Activated CD4-positive, alpha-beta memory T cell treated with anti-CD3 and anti-CD28 coated beads for 36 hours (primary cell): ENCODE measurements around the gene BBX. TPM values are rescaled to one million over a fixed set of nuclear protein-coding genes. Genes with fewer than 3 reads are reported as not detected.

Source experiments
- CTCF ChIA-PET: fragments of 350-600 bp; sonication (Branson Sonifier 250); formaldehyde crosslinking; loops from one replicate; lab custom pipeline; 2021; ENCODE audit warnings: antibody characterized with exemption, inconsistent platforms; lab: Charles Lee
- POLR2A ChIA-PET: fragments of 350-600 bp; sonication (Branson Sonifier 250); formaldehyde crosslinking; loops from one replicate; lab custom pipeline; 2021; ENCODE audit warnings: antibody characterized with exemption; lab: Charles Lee
- DNase-seq: peaks from one replicate; pipeline ENCODE4 v3.0.0-alpha.2; 2020
- H3K27ac Mint-ChIP-seq: one replicate; pipeline ENCODE4 v1.8.0; 2021; ENCODE audit warnings: mixed read lengths
- H3K27me3 Mint-ChIP-seq: one replicate; pipeline ENCODE4 v1.8.0; 2021; ENCODE audit warnings: mixed read lengths
- H3K36me3 Mint-ChIP-seq: one replicate; pipeline ENCODE4 v1.8.0; 2021; ENCODE audit warnings: mixed read lengths
- H3K4me1 Mint-ChIP-seq: one replicate; pipeline ENCODE4 v1.8.0; 2021; ENCODE audit warnings: low read depth, mixed read lengths
- H3K4me3 Mint-ChIP-seq: one replicate; pipeline ENCODE4 v1.8.0; 2021; ENCODE audit warnings: mild to moderate bottlenecking, mixed read lengths
- H3K9me3 Mint-ChIP-seq: one replicate; pipeline ENCODE4 v1.8.0; 2021; ENCODE audit warnings: mixed read lengths
- intact Hi-C: fragments of 100-400 bp; cut with micrococcal nuclease; formaldehyde crosslinking; loops from one replicate; pipeline ENCODE4 v1.15.1; 2023
- total RNA-seq, 2 experiments: library from RNA; stranded (reverse); gene quantifications; one replicate each; pipeline ENCODE4 v1.2.3, GENCODE V29; 2021

Gene BBX
- total RNA-seq, 2 experiments from 2014 or later, result 39.9 to 40.9 TPM

- H3K4me1 Mint-ChIP-seq, result peaks cover 59% of the 10 kb centered on the region
These were observed 78.0 kb downstream of the BBX start for GRCh38 chr3:107600780-107601179.

GRCh38 chr3:107604057-107604822 is 81.5 kb downstream of the BBX start:
- DNase-seq, result no peak
- ChIA-PET CTCF (no interaction called here), POLR2A (no interaction called here)
- no peaks in the 10 kb centered on the region for H3K27me3 Mint-ChIP-seq
- H3K4me1 Mint-ChIP-seq, result peaks cover 40% of the 10 kb centered on the region
- no peak overlapping the region for H3K27ac Mint-ChIP-seq
- intact Hi-C loops, result no loop called here
- H3K4me3 Mint-ChIP-seq, result no peak overlapping the region
- H3K36me3 Mint-ChIP-seq, result peaks cover 24% of the 10 kb centered on the region
- peaks cover 13% of the 10 kb centered on the region for H3K9me3 Mint-ChIP-seq

More at GRCh38 chr3:107600780-107601179, 78.0 kb downstream of the BBX start:
- no peaks in the 10 kb centered on the region for H3K27me3 Mint-ChIP-seq
- no peak overlapping the region for H3K4me3 Mint-ChIP-seq
- POLR2A ChIA-PET, result no interaction called here
- H3K36me3 Mint-ChIP-seq, result no peaks in the 10 kb centered on the region
- no peaks in the 10 kb centered on the region for H3K9me3 Mint-ChIP-seq
- DNase-seq, result no peak
- CTCF ChIA-PET, result interaction anchor here (1.0 to 1.6 kb wide), 2 partner anchors 9 to 27 kb away, joined by 3 to 4 read pairs; no protein-coding TSS in a partner anchor
- H3K27ac Mint-ChIP-seq, result no peak overlapping the region
- intact Hi-C loops, result loop anchor here (2.0 kb wide), 1 partner anchor 26 kb away; no protein-coding TSS in a partner anchor

DNA sequence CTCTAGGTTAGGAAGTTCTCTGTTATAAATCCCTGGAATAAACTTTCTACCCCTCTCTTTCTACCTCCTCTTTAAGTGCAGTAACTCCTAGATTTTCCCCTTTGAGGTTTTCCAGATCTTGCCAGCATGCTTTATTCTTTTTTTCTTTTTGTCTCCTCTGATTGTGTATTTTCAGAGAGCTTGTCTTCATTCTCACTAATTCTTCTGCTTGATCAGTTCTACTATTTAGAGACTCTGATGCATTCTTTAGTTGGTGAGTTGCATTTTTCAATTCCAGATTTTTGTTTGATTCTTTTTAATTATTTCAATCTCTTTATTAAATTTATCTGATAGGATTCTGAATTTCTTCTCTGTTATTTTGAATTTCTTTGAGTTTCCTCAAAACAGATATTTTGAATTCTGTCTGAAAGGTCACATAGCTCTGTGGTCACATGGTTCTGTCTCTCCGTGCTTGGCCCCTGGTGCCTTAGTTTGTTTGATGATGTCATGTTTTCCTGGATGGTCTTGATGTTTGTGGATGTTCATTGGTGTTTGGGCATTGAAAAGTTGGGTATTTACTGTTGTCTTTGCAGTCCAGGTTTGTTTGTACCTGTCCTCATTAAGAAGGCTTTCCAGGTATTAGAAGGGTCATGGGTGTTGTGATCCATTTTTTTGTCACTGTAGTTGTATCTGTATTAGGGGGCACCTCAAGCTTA is 89.2 kb downstream of the BBX start:
- ChIA-PET POLR2A (no interaction called here), CTCF (no interaction called here)
- Mint-ChIP-seq H3K27me3 (no peaks in the 10 kb centered on the region), H3K4me3 (no peak overlapping the region), H3K4me1 (peaks cover 7% of the 10 kb centered on the region), H3K27ac (no peak overlapping the region), H3K36me3 (peaks cover 49% of the 10 kb centered on the region), H3K9me3 (peaks cover 37% of the 10 kb centered on the region)
- intact Hi-C loops, result no loop called here
- DNase-seq, result no peak

DNA sequence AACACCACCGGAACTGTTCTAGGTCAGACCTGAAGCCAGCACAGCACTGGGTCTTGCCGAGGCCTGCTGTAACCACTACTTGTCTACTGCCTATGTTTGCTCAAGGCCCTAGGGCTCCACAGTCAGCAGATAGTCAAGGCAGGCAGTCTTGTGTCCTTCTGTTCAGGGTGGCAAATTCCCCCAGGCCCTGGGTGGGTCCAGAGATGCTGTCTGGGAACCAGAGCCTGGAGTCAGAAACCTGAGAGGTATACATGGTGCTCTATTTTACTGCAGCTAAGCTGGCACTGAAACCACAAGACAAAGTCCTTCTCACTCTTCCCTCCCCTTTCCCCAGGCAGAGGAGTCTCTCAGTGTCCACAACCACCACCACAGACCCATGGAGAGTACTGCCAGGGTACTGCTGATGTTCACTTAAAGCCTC is 89.9 kb downstream of the BBX start:
- intact Hi-C loops, result no loop called here
- Mint-ChIP-seq H3K36me3 (peaks cover 43% of the 10 kb centered on the region), H3K9me3 (peaks cover 37% of the 10 kb centered on the region), H3K27me3 (no peaks in the 10 kb centered on the region), H3K27ac (no peak overlapping the region), H3K4me3 (no peak overlapping the region), H3K4me1 (peaks cover 7% of the 10 kb centered on the region)
- ChIA-PET POLR2A (no interaction called here), CTCF (no interaction called here)
- DNase-seq, result no peak

DNA sequence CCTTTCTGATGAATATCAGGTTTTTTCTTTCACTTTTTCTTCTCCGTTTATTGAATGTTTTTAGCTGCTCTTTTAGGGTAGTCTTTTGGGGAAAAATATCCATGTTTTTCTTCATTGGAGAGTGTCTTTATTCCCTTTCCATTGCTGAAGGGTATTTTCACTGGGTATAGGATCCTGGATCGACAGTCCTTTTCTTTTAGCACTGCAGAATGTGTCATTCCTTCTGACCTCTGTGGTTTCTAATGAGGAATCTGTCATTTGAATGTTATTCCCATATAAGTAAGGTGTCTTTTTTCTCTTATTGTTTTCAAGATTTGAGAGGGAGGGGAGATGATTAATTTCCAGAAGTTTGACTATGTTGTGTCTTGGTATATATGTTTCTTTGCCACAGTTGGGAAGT is 96.8 kb downstream of the BBX start:
- Mint-ChIP-seq H3K36me3 (no peaks in the 10 kb centered on the region), H3K4me3 (no peak overlapping the region), H3K27ac (no peak overlapping the region), H3K9me3 (no peaks in the 10 kb centered on the region), H3K27me3 (no peaks in the 10 kb centered on the region), H3K4me1 (peaks cover 50% of the 10 kb centered on the region)
- POLR2A ChIA-PET, result no interaction called here
- CTCF ChIA-PET, result interaction anchor here (0.6 kb wide), 1 partner anchor 347 kb away, joined by 4 read pairs; no protein-coding TSS in a partner anchor
- intact Hi-C loops, result no loop called here
- DNase-seq, result no peak

DNA sequence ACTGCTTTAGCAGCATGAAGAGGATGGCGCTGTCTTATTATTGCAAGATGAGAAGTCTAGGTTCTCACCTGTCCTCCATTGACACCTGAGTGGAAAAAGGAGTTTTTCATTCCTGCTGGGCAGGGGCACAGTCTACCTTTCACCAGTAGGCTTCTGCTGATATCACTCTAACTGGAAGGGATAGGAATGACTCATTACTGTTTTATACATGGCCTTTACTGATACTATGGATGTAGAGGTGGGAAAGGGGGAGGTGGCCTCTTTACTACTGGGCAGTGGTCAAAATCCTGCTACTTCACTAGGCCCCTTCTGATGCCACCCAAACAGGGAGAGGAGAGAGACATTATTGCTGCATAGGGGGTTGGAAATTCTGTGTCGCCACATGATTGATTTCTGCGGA is 97.8 kb downstream of the BBX start:
- POLR2A ChIA-PET, result no interaction called here
- no peak for DNase-seq
- CTCF ChIA-PET, result no interaction called here
- Mint-ChIP-seq H3K27me3 (no peaks in the 10 kb centered on the region), H3K27ac (no peak overlapping the region), H3K9me3 (no peaks in the 10 kb centered on the region), H3K4me1 (peaks cover 45% of the 10 kb centered on the region), H3K4me3 (no peak overlapping the region), H3K36me3 (no peaks in the 10 kb centered on the region)
- intact Hi-C loops, result no loop called here

DNA sequence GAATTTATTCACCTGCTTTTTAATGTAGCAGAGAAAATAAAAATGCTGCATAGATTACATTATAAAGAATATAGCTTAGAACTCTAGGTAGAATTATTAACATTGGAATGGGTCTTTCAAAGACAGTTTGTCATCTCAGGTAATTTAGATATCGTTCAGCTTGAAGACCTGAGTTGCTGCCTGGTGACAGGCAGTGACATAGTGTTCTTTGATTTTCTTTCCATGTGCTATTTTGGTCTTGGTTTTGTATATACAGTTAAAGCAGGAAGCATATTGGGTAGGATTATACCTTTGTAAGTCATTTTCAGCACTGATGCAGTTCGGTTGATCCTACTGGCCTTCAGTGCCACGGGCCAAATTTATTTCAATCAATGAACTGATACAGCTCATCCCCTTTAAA is 98.7 kb downstream of the BBX start:
- DNase-seq, result no peak
- intact Hi-C loops, result no loop called here
- Mint-ChIP-seq H3K36me3 (no peaks in the 10 kb centered on the region), H3K27me3 (no peaks in the 10 kb centered on the region), H3K4me3 (no peak overlapping the region), H3K4me1 (peaks cover 48% of the 10 kb centered on the region), H3K27ac (no peak overlapping the region), H3K9me3 (no peaks in the 10 kb centered on the region)
- ChIA-PET POLR2A (no interaction called here), CTCF (interaction anchor here (0.5 kb wide), 1 partner anchor 48 kb away, joined by 4 read pairs; no protein-coding TSS in a partner anchor)

DNA sequence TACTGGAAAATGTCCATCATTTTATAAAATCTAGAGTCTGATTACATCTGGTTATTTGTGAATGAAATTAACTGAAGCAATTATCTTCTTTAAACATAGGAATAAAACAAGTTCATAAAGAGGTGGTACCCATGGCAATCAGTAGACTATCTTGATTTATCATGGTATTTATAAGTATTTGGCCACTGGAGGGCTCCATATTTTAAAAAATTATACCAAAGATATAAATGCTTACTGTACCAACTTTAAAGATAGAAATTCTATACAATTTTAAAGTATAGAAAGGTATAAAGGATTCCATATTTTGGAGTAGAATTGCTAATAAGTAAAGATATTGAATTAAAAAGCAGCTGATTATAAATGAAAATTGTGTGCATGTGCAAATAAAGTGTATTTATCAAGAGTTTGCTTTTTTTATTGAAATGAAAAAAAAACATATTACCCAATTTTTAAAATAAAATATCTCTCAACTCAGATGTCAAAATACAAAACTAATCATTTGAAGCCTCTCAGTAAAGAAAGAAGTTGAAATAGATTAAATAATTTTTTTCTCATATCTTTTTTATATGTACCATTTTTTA is 105.3 kb downstream of the BBX start:
- intact Hi-C loops, result no loop called here
- no peaks in the 10 kb centered on the region for H3K9me3 Mint-ChIP-seq
- DNase-seq, result no peak
- H3K4me1 Mint-ChIP-seq, result peaks cover 30% of the 10 kb centered on the region
- no peak overlapping the region for H3K4me3 Mint-ChIP-seq
- no peaks in the 10 kb centered on the region for H3K27me3 Mint-ChIP-seq
- no peak overlapping the region for H3K27ac Mint-ChIP-seq
- no peaks in the 10 kb centered on the region for H3K36me3 Mint-ChIP-seq
- CTCF ChIA-PET, result interaction anchor here (1.2 kb wide), 1 partner anchor 15 kb away, joined by 4 read pairs; no protein-coding TSS in a partner anchor
- POLR2A ChIA-PET, result no interaction called here

DNA sequence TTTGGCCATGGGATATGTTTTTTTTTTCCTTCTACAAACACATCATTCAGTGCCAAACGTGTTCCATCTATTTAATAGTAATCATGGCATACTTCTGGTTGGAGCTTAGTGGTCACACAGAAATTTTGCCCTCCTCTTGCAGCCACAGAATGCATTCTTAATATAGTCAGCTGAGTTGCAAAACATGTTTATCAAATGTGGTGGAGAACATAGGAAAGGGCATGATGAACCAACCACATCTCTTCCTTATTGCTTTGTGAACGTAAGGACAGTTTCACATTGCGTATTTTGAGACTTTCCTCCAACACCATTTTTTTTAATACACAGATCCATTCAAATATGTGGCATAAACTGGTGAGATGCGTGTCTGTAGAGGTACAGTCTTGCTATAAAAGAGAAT is 106.8 kb downstream of the BBX start:
- no peaks in the 10 kb centered on the region for H3K9me3 Mint-ChIP-seq
- intact Hi-C loops, result no loop called here

DNA sequence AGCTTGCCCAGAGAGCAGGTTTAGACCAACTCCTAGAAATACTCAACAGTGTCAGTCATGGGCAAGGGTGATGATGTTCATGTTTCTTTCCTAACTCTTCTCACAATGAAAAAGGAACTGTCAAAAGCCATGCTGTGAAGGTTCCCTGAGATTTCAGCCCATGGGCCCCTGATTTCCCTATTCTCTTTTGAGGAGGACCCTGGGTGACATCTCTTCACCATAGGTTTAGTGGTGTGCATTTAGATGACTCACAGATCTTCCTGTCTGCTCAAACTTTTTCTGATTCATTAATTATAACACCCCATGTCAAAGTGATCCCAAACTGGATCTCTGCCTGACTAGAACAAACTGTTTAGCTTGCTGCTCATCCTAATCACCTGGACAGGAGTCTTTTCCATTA is 108.0 kb downstream of the BBX start:
- H3K27ac Mint-ChIP-seq, result no peak overlapping the region
- no peak overlapping the region for H3K4me3 Mint-ChIP-seq
- peaks cover 37% of the 10 kb centered on the region for H3K4me1 Mint-ChIP-seq
- no peak for DNase-seq
- H3K27me3 Mint-ChIP-seq, result no peaks in the 10 kb centered on the region
- CTCF ChIA-PET, result no interaction called here
- POLR2A ChIA-PET, result no interaction called here
- H3K9me3 Mint-ChIP-seq, result no peaks in the 10 kb centered on the region
- H3K36me3 Mint-ChIP-seq, result no peaks in the 10 kb centered on the region
- intact Hi-C loops, result no loop called here

More for the DNA sequence above, 106.8 kb downstream of the BBX start:
- POLR2A ChIA-PET, result no interaction called here
- no peak overlapping the region for H3K27ac Mint-ChIP-seq
- DNase-seq, result no peak
- H3K36me3 Mint-ChIP-seq, result no peaks in the 10 kb centered on the region
- no peaks in the 10 kb centered on the region for H3K27me3 Mint-ChIP-seq
- no peak overlapping the region for H3K4me3 Mint-ChIP-seq
- H3K4me1 Mint-ChIP-seq, result peaks cover 37% of the 10 kb centered on the region
- CTCF ChIA-PET, result interaction anchor here (1.3 kb wide), 1 partner anchor 31 kb away, joined by 3 read pairs; no protein-coding TSS in a partner anchor

DNA sequence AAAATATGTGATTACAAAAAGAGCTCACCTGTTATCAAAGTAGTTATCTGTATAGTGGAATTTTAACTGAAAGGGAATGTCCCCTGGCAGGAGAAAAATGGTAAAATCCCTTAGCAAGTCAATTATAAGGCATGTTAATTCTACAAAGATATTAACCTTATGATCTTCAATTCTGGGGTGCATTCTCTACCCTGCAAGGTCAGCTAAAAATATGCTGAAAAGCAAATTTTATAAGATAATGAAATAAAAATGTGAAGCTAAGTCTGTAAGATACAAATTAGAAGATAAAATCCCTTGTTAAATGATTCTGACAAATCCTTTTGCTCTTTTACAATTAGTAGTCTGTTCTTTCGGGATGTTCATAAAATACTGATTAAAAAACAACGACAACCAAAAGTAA is 109.8 kb downstream of the BBX start:
- H3K27me3 Mint-ChIP-seq, result no peaks in the 10 kb centered on the region
- H3K27ac Mint-ChIP-seq, result no peak overlapping the region
- DNase-seq, result no peak
- H3K4me3 Mint-ChIP-seq, result no peak overlapping the region
- POLR2A ChIA-PET, result no interaction called here
- CTCF ChIA-PET, result interaction anchor here (1.0 to 1.2 kb wide), 3 partner anchors 10 to 211 kb away, joined by 3 read pairs; no protein-coding TSS in a partner anchor
- no peaks in the 10 kb centered on the region for H3K36me3 Mint-ChIP-seq
- intact Hi-C loops, result no loop called here
- no peaks in the 10 kb centered on the region for H3K9me3 Mint-ChIP-seq
- H3K4me1 Mint-ChIP-seq, result peaks cover 29% of the 10 kb centered on the region
